ENCODE results near the gene JAZF1. TPM values are rescaled to one million over a fixed set of nuclear protein-coding genes. Genes with fewer than 3 reads are reported as not detected.

The JAZF1 gene
- total and polyA plus RNA-seq, 2 of the 8 experiments (the other 6 are each of a cell fraction or from before 2014, with no cell fraction given) = 2.6 to 21.8 TPM

DNA sequence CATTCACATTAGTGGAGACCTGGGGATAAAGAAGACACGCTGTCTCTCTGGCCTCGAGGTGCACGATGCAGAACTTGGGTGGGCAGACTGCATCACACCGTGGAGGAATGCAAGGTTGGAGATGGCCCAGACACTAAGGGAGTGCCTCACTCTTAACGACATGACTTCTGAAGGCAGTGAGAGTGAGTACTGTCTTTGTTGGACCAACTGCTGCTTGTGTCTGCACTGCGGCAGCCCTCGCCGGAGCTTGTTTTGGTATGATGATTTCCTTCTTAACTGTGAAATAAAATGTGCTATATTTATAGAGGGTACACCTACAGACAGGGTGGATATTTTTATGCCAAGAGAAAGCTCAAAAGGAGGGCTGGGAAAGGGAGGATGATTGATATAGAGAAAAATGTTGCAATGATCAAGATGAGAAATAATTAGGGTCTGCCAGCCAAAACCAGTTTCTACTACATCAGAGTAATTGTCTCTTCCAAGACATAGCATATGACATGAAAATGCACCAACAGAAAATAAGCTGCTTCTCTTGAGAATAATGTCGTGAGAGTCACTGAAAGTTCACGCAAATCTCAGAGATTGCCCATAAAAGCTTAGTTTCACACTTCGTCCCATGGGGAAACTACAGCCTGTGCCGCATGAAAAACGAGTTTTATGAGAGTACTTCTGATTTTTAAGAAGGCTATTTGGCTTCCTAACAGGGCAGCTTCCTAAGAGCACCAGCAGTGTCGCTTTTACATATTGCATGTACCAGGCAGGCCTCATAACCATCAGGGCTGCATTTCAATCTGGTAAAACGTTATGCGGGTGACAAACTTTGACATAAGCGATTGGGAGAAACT lies 313.5 kb downstream of the JAZF1 start (continued):
- TF ChIP-seq RAD21 (IDR thresholded peaks at IDR 0.05 in 1 of 2, conservative IDR thresholded peaks at IDR 0.05 in 1 of 2; ENCODE audit: low read depth in 2 of 2, low read length in 2 of 2) = no peak
- TF ChIP-seq TBP (IDR thresholded peaks at IDR 0.05; ENCODE audit: low read depth, low read length) = no peak
- no peak for TF ChIP-seq HDAC2 (IDR thresholded peaks at IDR 0.05; ENCODE audit: borderline replicate concordance in 1 of 2, low read depth in 2 of 2, low read length in 2 of 2)
- no peak for TF ChIP-seq KDM4A (IDR thresholded peaks at IDR 0.05; ENCODE audit: low read depth, low read length, severe bottlenecking)

All from H1 (cell line).